Stimulated activated naive CD4-positive, alpha-beta T cell treated with Interleukin-2 at 50 U/mL for 16 hours (primary cell): ENCODE measurements around the gene TBC1D22A.

Source experiments
- DNase-seq: peaks from one replicate; lab custom pipeline; 2025; lab: John Stamatoyannopoulos, UW

The TBC1D22A gene

DNA sequence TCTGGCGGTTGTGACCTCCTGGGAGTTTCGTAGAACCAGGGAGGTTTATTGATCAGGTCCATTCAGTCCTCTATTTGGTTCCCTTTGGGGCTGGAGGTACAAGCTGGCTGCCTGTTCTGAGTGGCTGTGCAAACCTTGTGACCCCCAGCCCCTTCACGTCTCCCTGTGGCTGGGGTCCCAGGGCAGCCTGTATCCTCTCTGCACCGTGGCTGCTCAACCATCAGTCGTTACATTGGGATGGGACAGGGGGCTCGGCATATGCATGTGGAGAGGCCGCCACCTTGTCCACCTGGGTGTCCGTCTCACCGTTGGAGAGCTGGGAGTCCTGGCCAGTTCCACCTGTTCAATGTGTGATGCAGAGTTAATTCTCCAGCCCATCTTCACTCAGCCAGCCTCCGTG lies 195.7 kb downstream of the TBC1D22A start:
- no peak for DNase-seq

DNA sequence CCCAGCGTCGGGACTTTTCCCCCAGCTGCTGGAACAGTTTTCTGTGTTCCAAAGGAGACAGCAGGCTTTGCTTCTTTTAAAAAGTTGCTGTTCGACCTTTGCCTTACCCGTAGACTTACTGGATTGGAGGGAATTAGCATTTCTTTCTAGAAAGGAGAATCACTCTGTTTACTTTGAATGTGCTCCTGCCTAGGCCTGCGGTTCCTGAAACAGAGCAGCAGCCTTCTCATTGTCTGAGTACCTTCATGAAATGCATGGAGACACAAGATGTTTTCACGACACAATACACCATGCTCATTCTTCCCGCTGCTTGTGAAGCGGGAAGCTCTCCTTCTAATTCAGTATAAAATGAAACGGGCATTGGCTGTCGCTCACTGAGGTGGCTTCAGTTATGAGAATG lies 196.2 kb downstream of the TBC1D22A start:
- DNase-seq: no peak

DNA sequence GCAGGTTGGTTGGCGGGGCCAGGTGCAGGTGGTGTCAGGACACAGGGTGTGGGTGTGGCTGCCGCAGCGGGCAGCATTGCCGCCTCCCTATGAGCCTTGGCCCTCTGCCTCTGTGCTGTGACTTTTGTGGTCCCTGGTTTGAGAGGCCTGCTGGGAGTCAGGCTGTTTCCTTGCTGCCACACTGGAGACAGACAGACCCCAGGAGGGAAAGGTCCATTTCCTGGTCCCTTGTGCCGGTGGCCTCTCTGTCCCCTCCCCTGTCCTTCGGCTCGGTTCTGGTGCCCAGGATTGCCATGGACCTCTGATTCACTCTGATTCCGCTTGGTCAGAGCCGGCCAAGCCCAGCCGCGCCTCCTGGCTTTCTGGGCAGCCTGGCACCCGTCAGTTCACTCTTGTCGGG lies 196.9 kb downstream of the TBC1D22A start:
- no peak for DNase-seq

DNA sequence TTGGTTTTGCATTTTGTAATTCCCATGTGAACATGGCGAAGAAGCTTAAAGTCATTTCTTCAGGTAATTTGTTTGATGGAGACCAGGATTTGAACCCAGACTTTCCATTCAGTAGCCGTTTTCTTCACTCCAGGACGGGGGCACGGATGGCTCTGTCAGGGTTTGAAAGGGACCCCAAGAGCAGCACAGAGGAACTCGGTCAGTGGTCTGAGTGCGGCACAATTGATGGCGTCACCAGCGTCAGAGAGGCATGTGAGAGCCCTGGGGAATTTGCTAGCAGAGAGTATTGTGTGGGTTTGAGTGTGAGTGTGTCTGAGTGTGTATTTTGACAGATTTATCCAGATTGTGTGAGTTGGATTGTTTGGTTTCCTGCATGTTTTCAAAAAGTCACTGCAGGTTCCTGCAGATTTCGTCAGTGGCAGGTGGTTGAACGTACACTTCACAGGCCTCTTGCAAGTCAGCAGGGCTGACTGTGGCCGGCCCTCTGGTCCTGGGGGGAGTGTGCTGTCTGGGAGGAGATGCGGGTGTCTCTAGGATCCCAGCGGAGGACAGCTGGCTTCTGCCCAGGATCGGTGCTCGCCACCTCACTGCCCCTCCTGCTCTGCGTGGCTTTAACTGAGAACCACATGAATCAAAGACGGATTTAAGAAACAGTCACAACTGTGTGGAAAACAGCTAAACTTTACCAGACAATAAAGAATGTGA lies 199.3 kb downstream of the TBC1D22A start:
- no peak for DNase-seq

DNA sequence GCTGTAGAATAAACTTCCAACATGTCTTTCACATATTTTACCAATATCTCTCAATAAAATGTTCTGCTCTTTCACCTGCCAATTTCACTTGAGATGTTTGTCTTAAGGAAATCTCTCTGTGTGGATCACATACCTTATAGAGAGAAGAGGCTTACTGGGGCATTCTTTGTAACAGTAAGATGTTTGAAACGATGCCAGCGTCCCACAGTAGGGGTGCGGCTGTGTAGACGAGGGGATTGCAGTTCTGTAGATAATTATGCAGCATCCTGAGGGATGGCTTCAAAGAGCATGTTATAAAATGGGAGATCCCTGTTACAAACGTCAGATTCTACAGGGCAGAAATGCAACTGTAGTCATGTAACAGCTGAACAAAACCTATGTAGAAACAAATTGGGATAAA lies 200.0 kb downstream of the TBC1D22A start:
- DNase-seq: no peak

DNA sequence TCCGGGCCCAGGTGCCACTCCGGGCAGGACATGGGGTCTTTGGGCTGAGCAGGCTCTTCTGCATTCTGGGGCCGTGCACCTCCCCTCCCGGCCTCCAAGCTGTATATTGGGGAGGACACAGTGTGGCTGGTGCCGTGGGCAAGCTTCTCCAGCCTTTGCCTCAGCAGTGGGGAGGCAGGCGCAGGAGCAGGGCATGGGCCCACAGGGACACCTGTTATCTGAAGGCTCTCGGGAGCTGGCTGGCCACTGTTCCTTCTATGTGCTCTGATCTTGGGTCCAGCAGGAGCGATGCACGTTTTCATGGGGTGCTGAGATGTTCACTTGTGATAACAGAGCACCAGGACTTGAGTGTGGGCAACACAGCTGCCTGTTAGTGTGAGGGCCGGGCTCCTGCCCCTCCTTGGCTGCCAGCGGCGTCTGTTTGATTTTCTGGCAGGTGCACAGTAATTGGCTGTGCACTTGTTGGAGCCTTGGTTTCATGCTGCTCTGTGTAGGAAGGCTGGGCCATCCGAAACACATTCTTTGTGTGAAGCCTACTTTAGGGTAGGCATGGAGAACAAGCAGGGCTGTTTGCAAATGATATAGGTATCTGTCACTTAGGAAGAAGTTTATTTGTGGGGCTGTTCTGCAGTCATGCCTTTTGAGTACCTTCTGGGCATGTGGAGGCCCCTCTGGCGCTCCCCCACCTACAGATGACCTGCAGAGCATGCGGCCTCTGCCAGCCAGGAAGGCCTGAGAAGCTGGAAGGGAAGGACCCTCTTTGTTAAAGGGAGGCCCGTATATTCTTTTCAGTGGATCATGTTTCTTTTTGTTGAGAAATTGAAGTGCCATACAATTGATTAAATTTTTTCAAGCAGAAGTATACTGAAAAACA lies 201.5 kb downstream of the TBC1D22A start:
- DNase-seq: no peak

DNA sequence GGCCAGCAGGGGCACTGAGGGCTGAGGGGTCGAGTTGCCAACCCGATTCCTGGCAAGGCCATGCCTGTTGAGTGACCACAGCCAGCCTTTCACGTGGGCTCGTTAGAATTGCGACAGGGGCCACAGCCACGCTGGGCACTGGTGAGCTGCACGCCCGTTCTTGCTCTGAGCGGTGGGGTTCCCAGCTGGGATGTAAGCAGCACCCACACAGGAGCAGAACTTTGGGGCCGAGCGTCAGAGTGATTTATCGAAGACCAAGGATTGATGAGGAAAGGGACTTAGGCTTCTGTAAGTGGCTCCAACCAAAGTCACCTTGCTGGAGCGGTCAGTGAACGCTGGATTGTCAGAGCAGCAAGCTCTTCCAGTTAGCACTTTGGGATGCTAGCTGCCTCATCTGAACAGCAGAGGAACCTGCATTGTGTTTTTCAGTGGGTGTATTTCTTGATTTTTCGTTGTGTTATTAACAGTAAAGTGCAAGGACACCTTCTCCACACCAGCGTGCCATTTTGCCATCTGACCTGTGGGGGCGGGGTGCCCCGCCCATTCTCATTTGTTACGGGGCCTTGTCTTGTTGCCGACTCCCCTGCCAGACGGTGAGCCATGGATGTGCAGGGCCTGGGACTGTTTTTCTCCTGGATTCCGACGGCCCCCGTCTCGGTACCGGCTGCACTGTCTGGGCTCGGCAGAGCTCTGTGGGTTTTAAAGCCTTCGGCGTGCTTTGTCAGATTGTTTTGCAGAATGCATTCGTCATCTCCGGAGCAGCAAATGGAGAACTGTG lies 202.5 kb downstream of the TBC1D22A start:
- no peak for DNase-seq

DNA sequence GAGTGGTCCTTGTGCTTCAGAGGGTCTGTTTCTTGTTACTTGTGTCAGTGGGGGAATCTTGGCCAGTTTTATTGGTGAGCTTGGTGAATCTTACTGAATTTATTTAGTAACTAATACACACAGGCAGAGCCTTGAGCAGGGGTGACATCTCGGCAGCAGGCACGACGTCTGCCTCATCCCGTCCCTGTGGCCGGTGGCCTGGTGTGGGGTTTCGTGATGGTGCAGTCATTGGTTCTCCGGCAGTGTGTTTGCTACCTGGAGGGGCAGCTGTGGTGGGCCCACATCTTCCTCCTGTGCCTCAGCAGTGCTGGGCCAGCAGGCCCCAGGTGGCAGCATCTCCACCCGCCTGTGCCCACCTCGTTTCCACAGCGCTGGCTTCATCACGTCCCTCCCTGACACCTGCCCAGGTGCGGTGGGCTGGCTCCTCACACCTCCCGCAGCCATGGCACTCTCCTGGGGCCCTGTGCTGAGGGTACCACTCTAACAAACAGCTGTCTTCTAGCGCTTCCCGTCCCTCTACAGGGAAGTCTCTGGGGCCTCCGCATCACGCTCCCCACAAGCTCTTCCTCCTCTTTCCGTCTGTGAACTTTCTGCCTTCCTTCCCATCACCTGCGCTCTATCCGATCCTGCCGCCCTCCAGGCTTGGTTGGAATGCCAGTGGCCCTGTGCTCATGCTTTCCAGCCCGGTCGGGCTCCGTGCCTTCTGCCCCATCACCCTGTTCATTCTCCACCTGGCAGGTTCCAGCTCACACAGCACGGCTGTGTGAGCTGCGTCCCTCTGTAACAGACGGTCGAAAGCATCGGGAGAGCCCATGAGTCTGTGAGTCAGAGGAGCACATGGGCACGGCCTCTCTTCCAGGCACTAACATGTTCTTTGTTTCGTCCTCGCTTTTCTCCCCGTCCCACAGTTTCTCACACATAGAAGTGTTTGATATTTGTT lies 203.4 kb downstream of the TBC1D22A start:
- no peak for DNase-seq

DNA sequence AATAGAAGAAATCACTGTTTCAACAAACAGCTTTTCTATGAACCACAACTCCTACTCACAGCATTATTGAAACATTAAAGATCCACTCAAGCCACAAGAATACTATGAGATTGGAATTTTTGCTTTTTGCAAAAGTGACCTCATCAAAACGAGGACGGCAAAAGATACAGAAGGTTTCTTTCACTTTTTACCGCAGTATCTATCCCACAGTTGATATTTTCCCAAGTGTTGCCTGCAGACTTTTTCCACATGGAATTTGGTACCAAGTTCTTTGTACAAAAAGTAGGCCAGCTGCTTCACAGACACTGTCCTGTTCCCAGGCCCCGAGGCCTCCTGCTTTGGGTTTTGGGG lies 204.0 kb downstream of the TBC1D22A start:
- DNase-seq: no peak

DNA sequence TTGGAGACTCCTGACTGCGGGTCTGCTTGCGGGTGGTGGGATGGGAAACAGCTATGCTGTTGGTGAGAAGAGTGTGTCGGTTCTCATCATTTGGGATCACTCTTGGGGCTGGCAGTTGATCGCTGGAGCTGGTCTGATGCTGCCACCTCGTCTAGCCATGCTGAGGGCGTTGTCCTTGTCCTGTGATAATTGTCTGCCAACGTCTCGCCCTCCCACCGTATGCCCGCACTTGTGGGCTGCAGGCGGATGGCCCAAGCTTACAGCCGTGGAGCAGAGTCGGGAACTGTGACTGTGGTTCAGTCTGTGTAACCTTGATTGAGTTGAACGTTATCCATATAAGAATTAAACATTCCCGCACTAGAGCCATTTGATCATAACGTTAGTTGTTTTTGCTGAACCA lies 204.4 kb downstream of the TBC1D22A start:
- no peak for DNase-seq

DNA sequence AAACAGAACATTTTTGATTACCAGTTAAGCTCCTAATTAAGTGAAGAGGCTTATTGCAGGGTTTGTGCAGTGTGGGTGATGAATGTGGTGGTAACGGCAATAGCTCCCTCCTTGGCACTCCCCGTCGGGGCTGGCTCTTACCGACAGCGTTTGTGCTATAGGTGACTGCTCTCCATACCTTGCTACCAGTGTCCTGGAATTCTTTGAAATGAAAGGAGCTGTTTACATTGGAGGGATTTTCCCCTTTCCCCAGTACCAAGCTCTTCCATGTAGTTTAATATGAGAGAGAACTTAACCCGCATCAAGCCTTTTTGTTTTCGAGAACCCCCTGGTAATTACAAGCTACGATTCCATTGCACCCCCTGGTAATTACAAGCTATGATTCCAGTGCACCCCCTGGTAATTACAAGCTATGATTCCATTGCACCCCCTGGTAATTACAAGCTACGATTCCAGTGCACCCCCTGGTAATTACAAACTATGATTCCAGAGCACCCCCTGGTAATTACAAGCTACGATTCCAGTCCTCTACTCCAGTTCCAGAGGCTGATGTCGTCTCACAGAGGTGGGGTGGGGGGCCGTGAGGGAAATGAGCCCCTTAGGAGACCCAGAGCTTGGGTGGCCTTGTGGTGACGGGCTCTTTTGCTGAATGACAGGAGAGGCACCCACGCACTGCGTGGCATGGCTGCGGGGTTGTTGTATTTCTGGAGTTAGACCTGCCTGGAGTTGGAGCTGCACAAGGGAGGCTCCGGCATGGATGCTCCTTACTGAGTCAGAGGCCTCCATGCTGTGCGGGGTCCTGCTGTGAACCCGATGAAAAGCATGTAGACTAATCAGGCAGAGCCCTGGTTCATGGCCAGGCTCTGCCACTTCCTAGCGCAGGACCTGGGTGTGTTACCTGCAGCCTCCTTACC lies 205.3 kb downstream of the TBC1D22A start:
- no peak for DNase-seq

DNA sequence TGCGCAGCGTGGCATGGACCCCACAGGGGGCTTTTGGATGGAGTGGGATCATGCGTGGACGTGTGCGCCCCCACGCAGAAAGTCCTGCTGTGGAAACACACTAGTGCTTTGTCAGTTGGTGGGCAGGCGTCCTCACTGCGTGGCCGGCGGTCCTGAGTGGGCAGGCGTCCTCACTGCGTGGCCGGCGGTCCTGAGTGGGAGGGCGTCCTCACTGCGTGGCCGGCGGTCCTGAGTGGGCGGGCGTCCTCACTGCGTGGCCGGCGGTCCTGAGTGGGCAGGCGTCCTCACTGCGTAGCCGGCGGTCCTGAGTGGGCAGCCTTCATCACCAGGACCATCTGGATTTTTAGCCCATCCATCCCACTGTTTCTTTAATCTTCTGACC lies 205.9 kb downstream of the TBC1D22A start:
- no peak for DNase-seq

DNA sequence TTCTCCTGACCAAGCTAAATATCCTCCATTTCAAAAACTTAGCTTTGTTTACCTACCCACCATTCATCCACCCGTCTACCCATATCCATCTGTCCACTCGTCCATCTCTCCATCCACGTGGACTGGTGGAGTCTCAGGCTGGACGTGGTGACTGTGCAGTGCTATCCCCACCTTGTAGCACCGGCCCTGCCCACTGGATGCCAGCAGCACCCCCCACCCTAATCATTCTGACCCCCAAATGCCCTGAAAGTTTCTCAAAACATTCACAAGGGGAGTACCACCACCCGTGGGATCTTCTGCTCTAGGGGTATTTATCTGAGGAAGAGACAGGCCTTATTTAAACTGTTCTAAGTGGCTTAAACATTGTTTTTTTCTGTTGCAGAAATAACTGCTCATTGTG lies 206.4 kb downstream of the TBC1D22A start:
- DNase-seq: no peak

DNA sequence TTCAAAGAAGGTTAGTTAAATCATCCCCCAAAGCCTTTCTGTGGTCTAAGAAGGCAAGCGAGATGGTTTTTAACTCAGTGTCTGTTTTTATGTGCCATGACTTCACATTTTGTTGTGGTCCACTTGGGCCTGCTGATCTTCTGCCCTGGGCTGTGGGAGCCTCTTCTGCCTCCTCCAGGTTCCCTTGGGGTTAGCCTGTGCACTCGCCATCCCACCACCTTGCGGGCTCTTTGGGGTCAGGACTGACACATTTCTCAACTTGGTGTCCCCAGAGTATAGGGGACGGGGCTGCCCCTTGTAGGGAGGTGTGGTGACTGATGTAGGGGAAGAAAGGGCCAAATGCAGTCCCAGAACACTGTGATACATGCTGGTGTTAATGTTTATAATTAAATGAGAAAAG lies 207.0 kb downstream of the TBC1D22A start:
- peak; percentile 22 for DNase-seq

DNA sequence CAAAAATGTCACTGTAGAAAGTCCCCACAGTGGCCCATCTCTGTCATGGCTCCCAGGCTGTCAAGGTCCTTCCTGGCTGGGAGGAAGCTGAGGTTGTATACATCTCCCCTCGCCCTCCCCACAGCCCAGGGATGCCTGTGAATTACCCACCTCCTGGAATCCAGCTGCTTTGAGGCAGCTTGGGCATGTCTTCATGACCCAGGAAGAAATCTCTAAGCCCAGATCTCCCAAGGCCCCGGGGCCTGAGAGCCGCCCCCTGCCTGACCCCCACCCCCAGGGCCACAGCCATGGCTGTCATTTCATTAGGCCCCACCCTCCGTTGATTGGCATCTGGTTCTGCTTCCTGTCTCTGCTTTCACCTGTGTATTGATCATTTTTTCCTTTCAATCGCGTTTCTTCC lies 207.5 kb downstream of the TBC1D22A start:
- DNase-seq: no peak

DNA sequence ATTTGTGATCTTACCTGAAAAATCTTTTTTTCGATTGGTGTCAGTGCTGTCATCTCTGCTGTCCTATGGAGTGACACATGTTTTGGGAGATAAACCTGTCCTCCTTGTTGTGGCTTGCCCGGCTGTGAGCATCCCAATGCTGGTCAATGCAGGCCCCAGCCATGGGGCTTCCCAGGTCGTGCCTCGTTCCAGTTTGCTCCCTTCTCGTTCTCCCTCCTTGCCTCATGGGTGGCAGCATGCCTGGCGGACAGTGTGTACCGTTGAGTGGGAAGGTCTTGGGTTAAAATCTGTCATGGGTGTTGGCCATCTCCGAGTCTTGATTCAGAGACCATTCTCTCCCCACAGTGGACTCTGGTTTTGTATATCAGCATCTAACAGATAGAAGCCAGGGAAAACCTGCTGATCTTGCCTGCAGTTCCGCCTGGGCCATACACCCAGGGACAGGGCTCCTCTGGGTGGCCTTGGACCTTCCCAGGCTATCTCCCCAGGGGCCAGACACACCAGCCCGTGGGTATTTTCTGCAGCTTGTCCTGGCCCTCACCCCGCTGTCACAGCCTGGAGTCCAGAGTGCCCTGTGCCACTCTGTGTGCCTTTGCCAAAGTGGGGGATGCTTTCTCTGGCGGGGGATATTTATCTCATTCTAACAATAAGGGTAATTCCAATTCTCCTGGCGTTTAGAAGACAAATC lies 208.1 kb downstream of the TBC1D22A start:
- no peak for DNase-seq

DNA sequence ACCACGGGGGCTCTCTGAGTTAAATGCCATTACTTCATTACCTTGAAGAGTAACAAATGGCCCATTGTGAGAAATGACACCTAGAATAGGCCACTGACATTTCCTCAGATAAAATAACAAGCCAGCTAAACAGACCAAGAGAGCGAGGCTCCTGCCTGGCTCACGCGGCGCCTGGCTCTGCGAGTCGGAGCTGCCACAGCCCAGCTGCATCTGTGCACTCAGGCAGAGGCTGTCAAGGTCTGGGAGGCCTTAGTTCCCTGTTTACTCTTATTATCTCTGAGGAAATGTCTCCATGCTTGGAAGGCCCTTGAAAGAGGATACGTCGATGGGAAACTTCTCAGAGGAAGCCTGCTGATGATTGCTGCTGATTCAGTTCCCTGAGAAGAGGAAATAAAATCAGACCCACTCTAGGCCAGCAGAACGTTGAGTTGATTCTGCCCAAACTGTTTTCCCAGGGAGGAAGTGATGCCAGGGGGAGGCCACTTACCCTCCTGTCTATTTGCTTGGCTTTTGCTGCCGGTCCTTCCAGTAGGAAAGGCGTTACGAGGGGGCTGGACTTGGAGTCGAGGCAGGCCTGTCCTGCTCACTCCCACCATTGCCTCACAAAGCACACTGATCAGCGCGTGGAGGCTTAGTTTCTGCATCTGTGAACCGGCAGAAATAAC lies 208.8 kb downstream of the TBC1D22A start:
- no peak for DNase-seq

DNA sequence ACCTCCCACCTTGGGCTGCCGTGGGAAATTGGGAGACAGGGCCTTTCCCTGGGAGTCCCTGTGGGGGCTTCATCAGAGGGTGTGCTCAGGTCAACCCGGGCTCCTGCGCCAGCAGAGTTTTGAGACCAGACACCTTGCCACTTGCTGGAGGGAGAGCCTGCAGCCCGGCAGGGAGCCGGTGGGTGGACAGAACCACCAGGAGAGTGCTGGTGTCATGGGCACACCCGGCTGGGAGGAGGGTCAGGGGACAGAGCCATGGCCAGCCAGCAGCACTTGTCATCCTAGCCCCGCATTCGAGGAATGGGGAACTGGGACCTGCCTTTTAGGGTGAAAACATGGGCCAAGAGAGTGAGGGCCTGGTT lies 209.3 kb downstream of the TBC1D22A start:
- no peak for DNase-seq

DNA sequence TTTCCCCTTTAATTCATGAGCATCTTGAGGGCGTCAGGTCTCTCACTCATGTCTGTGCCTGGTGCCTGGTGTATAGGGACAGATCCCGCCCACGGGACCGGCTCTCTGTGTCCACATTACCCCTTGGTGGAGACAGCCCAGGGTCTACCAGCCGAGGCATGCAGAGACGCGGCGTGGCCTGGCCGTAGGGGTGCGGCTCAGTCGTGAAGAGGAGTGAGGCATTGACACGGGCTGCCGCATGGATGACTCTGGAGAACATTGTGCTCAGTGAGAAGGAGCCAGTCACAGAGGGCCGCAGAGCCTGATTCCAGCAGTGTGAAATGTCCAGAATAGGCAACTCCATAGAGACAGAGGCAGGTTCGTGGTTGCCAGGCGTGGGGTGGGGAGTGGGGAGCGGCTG lies 209.8 kb downstream of the TBC1D22A start:
- DNase-seq: no peak
